Astrocyte (in vitro differentiated cells and primary cell): ENCODE results near the gene BAIAP3.

Experiments used
- EZH2 ChIP-seq: IDR thresholded peaks from 2 replicates; pipeline ENCODE4 v1.6.1; 2012; ENCODE audit warnings: mild to moderate bottlenecking, low read length, inconsistent platforms; ENCODE audit not compliant: insufficient read depth
- TF ChIP-seq, protein P1 (sequence below): IDR thresholded peaks from 2 replicates; pipeline ENCODE4 v1.5.1; 2011; ENCODE audit warnings: low read depth, mild to moderate bottlenecking, inconsistent platforms, low read length, moderate library complexity; ENCODE audit not compliant: insufficient read depth

DNA sequence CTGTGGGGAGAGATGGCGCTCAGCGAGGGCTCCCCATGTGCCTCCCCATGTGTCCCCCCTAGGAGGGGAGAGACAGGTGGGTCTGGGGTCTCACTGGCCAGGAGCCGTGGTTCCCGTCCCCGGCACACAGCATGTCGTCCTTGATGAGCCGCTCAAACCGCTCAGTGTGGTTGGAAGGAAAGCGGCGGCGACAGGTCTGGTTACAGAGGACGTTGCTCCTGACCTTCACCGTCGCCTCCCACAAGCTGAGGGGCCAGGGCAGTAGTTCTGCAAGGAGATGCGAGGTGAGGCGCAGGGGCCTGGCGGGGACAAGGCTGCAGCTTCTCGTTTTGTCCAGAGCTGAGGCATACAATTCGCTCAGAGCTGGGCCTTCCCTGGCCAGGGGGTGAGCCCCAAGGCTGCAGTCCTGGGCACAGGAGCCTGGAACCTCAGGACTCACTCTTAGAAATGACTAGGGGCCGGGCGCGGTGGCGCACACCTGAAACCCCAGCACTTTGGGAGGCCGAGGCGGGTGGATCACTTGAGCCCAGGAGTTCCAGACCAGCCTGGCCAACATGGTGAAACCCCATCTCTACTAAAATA lies 46.8 kb upstream of the BAIAP3 start:
- TF ChIP-seq, protein P1, sequence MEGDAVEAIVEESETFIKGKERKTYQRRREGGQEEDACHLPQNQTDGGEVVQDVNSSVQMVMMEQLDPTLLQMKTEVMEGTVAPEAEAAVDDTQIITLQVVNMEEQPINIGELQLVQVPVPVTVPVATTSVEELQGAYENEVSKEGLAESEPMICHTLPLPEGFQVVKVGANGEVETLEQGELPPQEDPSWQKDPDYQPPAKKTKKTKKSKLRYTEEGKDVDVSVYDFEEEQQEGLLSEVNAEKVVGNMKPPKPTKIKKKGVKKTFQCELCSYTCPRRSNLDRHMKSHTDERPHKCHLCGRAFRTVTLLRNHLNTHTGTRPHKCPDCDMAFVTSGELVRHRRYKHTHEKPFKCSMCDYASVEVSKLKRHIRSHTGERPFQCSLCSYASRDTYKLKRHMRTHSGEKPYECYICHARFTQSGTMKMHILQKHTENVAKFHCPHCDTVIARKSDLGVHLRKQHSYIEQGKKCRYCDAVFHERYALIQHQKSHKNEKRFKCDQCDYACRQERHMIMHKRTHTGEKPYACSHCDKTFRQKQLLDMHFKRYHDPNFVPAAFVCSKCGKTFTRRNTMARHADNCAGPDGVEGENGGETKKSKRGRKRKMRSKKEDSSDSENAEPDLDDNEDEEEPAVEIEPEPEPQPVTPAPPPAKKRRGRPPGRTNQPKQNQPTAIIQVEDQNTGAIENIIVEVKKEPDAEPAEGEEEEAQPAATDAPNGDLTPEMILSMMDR: no peak
- peak; percentile 48 for TF ChIP-seq EZH2
